Epithelial cell of proximal tubule (primary cell): Measurements from ENCODE around the gene PRIMPOL. TPM values are rescaled to one million over a fixed set of nuclear protein-coding genes. Genes with fewer than 3 reads are reported as not detected.

Experiments
- DNase-seq: peaks from one replicate; pipeline ENCODE4 v3.0.0-alpha.2; 2011; ENCODE audit warnings: low read depth
- H3K4me3 ChIP-seq: 2 replicates; pipeline ENCODE4 v1.5.1; 2011; ENCODE audit warnings: low read depth, mild to moderate bottlenecking, low read length
- CTCF ChIP-seq: conservative IDR thresholded peaks from 2 replicates; pipeline ENCODE4 v1.5.1; 2012; ENCODE audit warnings: low read depth, mild to moderate bottlenecking, low read length
- total RNA-seq: library from RNA; depleted of rRNA; stranded (reverse); fragments of >200 nt; gene quantifications from 2 replicates; pipeline ENCODE4 v1.2.3, GENCODE V29; 2015

The PRIMPOL gene
- total RNA-seq, 1 donor from 2014 or later = 16.7 TPM

- no peak for DNase-seq
- H3K4me3 ChIP-seq = no peak overlapping the region
- no peak for TF ChIP-seq CTCF
Measured at GRCh38 chr4:184671101-184671500, 21.6 kb downstream of the PRIMPOL start.

DNA sequence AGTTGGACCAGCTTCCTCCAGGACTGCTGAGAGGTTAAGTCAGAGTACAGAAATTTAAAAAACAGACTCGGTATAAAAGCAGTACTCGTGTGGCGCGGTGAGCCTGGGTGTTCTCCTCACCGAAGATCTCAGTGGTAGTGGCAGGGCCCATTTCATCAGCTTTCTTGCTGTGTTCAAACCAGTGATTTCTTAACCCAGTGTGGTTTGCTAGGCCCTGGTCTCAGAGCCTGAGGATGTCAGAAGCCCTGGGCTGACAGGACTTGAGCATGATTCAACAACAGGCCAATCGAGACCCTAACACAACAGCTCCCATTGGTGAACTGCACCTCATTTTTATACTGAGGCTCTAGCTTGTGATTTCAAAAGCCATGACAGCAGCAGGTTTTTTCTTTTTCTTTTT, 23.2 kb downstream of the PRIMPOL start:
- no peak for DNase-seq
- H3K4me3 ChIP-seq = no peak overlapping the region
- TF ChIP-seq CTCF = no peak

DNA sequence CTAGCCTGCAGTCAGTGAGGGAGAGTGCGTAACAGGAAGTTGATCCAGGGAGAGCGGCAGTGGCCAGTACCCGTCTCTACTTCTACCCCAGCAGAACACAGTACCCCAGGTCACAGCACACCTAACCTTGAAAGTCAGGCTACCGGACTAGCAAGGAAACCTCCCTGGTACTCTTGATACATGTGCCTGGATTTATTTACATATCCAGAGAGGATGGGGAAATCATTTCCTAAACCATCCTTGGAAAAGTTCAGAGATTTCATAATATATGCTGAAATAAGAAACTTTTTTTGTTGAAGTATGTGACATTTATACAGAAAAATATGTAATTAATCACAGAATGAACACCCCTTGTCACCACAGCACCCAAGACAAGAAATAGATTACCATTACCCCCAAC, 24.5 kb downstream of the PRIMPOL start:
- no peak overlapping the region for H3K4me3 ChIP-seq
- no peak for TF ChIP-seq CTCF
- DNase-seq = no peak

GRCh38 chr4:184675018-184675417, 25.5 kb downstream of the PRIMPOL start:
- H3K4me3 ChIP-seq = no peak overlapping the region
- no peak for TF ChIP-seq CTCF
- no peak for DNase-seq

DNA sequence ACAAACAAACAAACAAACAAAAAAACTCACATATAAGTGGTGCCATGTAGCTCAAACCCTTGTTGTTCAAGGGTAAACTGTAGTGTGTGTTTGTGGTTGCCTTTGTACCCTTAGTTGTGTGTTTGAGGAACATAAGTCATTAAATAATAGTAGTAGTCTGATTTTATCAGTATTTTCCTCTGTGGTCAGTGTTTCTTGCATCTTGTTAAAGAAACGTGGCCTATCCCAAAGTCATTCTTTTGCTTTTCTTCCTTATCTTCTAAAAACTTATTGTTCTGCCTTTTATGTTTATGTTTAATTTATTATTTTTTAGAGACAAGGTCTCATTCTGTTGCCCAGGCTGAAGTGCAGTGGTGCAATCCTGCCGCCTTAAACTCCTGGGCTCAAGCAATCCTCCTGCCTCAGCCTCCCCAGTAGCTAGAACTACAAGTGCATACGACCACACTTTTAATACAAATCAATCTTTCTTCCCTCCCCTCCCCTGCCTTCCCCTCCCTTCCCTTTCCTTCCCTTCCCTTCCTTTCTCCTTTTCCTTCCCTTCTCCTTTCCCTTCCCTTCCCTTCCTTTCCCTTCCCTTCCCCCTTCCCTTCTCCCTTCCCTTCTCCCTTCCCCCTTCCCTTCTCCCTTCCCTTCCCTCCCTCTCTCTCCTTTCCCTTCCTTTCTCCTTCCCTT, 26.4 kb downstream of the PRIMPOL start:
- TF ChIP-seq CTCF = no peak
- no peak overlapping the region for H3K4me3 ChIP-seq
- no peak for DNase-seq

GRCh38 chr4:184680698-184681097, 31.2 kb downstream of the PRIMPOL start:
- H3K4me3 ChIP-seq = no peak overlapping the region
- no peak for DNase-seq

More at GRCh38 chr4:184680698-184681097, 31.2 kb downstream of the PRIMPOL start:
- TF ChIP-seq CTCF = no peak
